Measurements from ENCODE around the gene STXBP5. TPM values are rescaled to one million over a fixed set of nuclear protein-coding genes. Genes with fewer than 3 reads are reported as not detected.

The STXBP5 gene
- total RNA-seq, 1 donor from 2014 or later: 17.1 TPM

GRCh38 chr6:147430811-147431210 is 226.6 kb downstream of the STXBP5 start:
- no peak for DNase-seq (ENCODE audit: low spot score)

GRCh38 chr6:147434076-147434475 is 229.9 kb downstream of the STXBP5 start:
- no peak for DNase-seq (ENCODE audit: low spot score)

DNA sequence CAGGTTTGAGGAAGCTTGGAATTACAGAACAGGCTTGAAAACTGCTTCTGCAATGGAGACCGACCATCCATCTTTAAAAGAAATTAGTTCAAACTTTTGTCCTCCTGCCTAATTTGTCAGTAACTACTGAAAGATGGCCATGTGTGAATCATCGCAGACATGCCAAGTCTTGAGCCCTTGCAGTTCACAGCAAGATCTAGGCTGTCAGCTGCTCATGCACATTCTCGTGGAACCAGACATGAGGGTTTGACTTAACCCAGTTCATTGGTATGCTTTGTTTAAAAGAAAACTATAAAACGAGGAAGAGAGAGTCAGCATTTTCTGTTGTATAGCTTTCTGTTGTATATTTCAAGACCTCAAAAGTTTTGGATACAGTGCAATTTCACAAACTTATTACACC is 230.3 kb downstream of the STXBP5 start:
- DNase-seq (ENCODE audit: low spot score): no peak

GRCh38 chr6:147437615-147438014 is 233.4 kb downstream of the STXBP5 start:
- DNase-seq (ENCODE audit: low spot score): no peak

- DNase-seq (ENCODE audit: low spot score): no peak
Observed at GRCh38 chr6:147438758-147439528, 234.7 kb downstream of the STXBP5 start.
